Suprapubic skin (tissue), 4 donors: ENCODE data around the gene RBMS1. TPM values are rescaled to one million over a fixed set of nuclear protein-coding genes. Genes with fewer than 3 reads are reported as not detected.

Source experiments
- DNase-seq, 2 donors: peaks; one replicate each; pipeline ENCODE4 v3.0.0-alpha.2; 2019; ENCODE audit warnings: low spot score in 2 of 2
- H3K27ac ChIP-seq: fragments of 200-600 bp; sonication (generic); one replicate; pipeline ENCODE4 v1.5.1; 2019
- H3K27me3 ChIP-seq: fragments of 200-600 bp; sonication (generic); one replicate; pipeline ENCODE4 v1.5.1; 2019
- H3K36me3 ChIP-seq: fragments of 200-600 bp; sonication (generic); one replicate; pipeline ENCODE4 v1.5.1; 2019
- H3K4me1 ChIP-seq: fragments of 200-600 bp; sonication (generic); one replicate; pipeline ENCODE4 v1.5.1; 2019
- H3K4me3 ChIP-seq: fragments of 200-600 bp; sonication (generic); one replicate; pipeline ENCODE4 v1.5.1; 2019; ENCODE audit warnings: mild to moderate bottlenecking
- H3K9me3 ChIP-seq: fragments of 200-600 bp; sonication (generic); one replicate; pipeline ENCODE4 v1.5.1; 2019
- CTCF ChIP-seq, 2 donors: fragments of 200-600 bp in 1 of 2; fragments of 450-650 bp in 1 of 2; sonication (generic) in 1 of 2; IDR thresholded peaks; one replicate each; pipeline ENCODE4 v1.5.1; 2016 to 2019; ENCODE audit warnings: antibody characterized with exemption in 2 of 2, mild to moderate bottlenecking in 1 of 2, moderate library complexity in 1 of 2
- EP300 ChIP-seq: sonication (generic); formaldehyde crosslinking; IDR thresholded peaks from one replicate; pipeline ENCODE4 v1.6.1; 2017; ENCODE audit warnings: antibody characterized with exemption
- POLR2A ChIP-seq, 2 donors: fragments of 450-650 bp; IDR thresholded peaks; one replicate each; pipeline ENCODE4 v1.6.1; 2017; ENCODE audit warnings: antibody characterized with exemption in 2 of 2, mild to moderate bottlenecking in 2 of 2, moderate library complexity in 2 of 2
- POLR2AphosphoS5 ChIP-seq, 3 donors: sonication (generic); formaldehyde crosslinking; IDR thresholded peaks; one replicate each; pipeline ENCODE4 v1.6.1; 2017; ENCODE audit warnings: antibody characterized with exemption in 3 of 3
- WGBS: methylation state at CpG from one replicate; pipeline ENCODE4 v1.1.5; 2018; 5-methylcytosine and 5-hydroxymethylcytosine counted together
- total RNA-seq, 4 donors: library from RNA; depleted of rRNA; stranded (reverse); fragments of >200 nt; gene quantifications; one replicate each; pipeline ENCODE4 v1.1.0, GENCODE V29; 2016

The RBMS1 gene
- total RNA-seq, 4 donors from 2014 or later, result 55.7 to 92.2 (median 62.2) TPM

- H3K9me3 ChIP-seq, result no peaks in the 10 kb centered on the region
- no peaks in the 10 kb centered on the region for H3K27me3 ChIP-seq
- WGBS, result 57% methylated on average over 1 of the region's 1 CpG
- peaks cover 57% of the 10 kb centered on the region for H3K4me1 ChIP-seq
- DNase-seq, result no peak
- no peak overlapping the region for H3K4me3 ChIP-seq
- H3K36me3 ChIP-seq, result no peaks in the 10 kb centered on the region
- TF ChIP-seq POLR2AphosphoS5 (IDR thresholded peaks at IDR 0.05), result no peak
- no peak for TF ChIP-seq EP300
- TF ChIP-seq CTCF (IDR thresholded peaks at IDR 0.05), result no peak
- TF ChIP-seq POLR2A (IDR thresholded peaks at IDR 0.05), result no peak
- H3K27ac ChIP-seq, result no peak overlapping the region
These were observed 99.5 kb downstream of the RBMS1 start for GRCh38 chr2:160394153-160394552.

GRCh38 chr2:160392201-160392600 is 101.4 kb downstream of the RBMS1 start:
- H3K36me3 ChIP-seq, result no peaks in the 10 kb centered on the region
- H3K27ac ChIP-seq, result no peak overlapping the region
- peaks cover 72% of the 10 kb centered on the region for H3K4me1 ChIP-seq
- H3K9me3 ChIP-seq, result no peaks in the 10 kb centered on the region
- WGBS, result 91% methylated on average over 3 of the region's 3 CpGs
- H3K27me3 ChIP-seq, result no peaks in the 10 kb centered on the region
- DNase-seq, result no peak
- no peak overlapping the region for H3K4me3 ChIP-seq
- TF ChIP-seq POLR2A (IDR thresholded peaks at IDR 0.05) (no peak), CTCF (IDR thresholded peaks at IDR 0.05) (no peak), EP300 (no peak), POLR2AphosphoS5 (IDR thresholded peaks at IDR 0.05) (no peak)

GRCh38 chr2:160390544-160391455 is 102.8 kb downstream of the RBMS1 start:
- Histone ChIP-seq H3K4me1 (peaks cover 68% of the 10 kb centered on the region), H3K27me3 (no peaks in the 10 kb centered on the region), H3K9me3 (no peaks in the 10 kb centered on the region), H3K27ac (no peak overlapping the region), H3K4me3 (no peak overlapping the region), H3K36me3 (no peaks in the 10 kb centered on the region)
- WGBS, result 63% methylated on average over 7 of the region's 7 CpGs
- TF ChIP-seq POLR2A (IDR thresholded peaks at IDR 0.05), result no peak
- no peak for TF ChIP-seq EP300
- TF ChIP-seq CTCF (IDR thresholded peaks at IDR 0.05), result no peak
- DNase-seq, result no peak

- TF ChIP-seq POLR2A (IDR thresholded peaks at IDR 0.05), result no peak
- no peak for TF ChIP-seq EP300
- no peak for TF ChIP-seq CTCF (IDR thresholded peaks at IDR 0.05)
- TF ChIP-seq POLR2AphosphoS5 (IDR thresholded peaks at IDR 0.05), result no peak
- Histone ChIP-seq H3K4me1 (peaks cover 73% of the 10 kb centered on the region), H3K36me3 (no peaks in the 10 kb centered on the region), H3K9me3 (no peaks in the 10 kb centered on the region), H3K27me3 (no peaks in the 10 kb centered on the region), H3K27ac (no peak overlapping the region), H3K4me3 (no peak overlapping the region)
- no peak for DNase-seq
These were observed 103.7 kb downstream of the RBMS1 start for GRCh38 chr2:160389875-160390274.

GRCh38 chr2:160388464-160389263 is 104.9 kb downstream of the RBMS1 start:
- no peaks in the 10 kb centered on the region for H3K27me3 ChIP-seq
- peak overlapping the region; percentile 83 for H3K27ac ChIP-seq
- peak overlapping the region; percentile 15 for H3K4me3 ChIP-seq
- H3K36me3 ChIP-seq, result no peaks in the 10 kb centered on the region
- TF ChIP-seq CTCF (IDR thresholded peaks at IDR 0.05) (no peak), POLR2AphosphoS5 (IDR thresholded peaks at IDR 0.05) (no peak), EP300 (no peak), POLR2A (IDR thresholded peaks at IDR 0.05) (no peak)
- peaks cover 61% of the 10 kb centered on the region for H3K4me1 ChIP-seq
- whole genome bisulfite sequencing, result 44% methylated on average over 12 of the region's 12 CpGs
- peak; percentile 78 to 79 for DNase-seq
- no peaks in the 10 kb centered on the region for H3K9me3 ChIP-seq
